H1 (cell line): ENCODE measurements around the gene IL1RAPL1. TPM values are rescaled to one million over a fixed set of nuclear protein-coding genes. Genes with fewer than 3 reads are reported as not detected.

Experiments used
- CTCF ChIA-PET: fragments of 300-600 bp; sonication (Branson Sonifier 250); formaldehyde crosslinking; loops from one replicate; lab custom pipeline; 2021; ENCODE audit not compliant: partially characterized antibody; lab: Charles Lee
- POLR2A ChIA-PET: fragments of 300-600 bp; sonication (Branson Sonifier 250); formaldehyde crosslinking; loops from one replicate; lab custom pipeline; 2021; ENCODE audit warnings: inconsistent platforms; ENCODE audit not compliant: partially characterized antibody; lab: Charles Lee
- DNase-seq, 2 experiments: peaks; one replicate each; pipeline versions ENCODE4 v3.0.0 to v3.0.0-alpha.2; 2010 to 2022; ENCODE audit warnings: low spot score in 2 of 2, low read depth in 1 of 2, mixed read lengths in 1 of 2
- FAIRE-seq: peaks from 2 replicates; lab custom pipeline; 2011; peaks lifted over from hg19 to GRCh38; lab: Jason Lieb, UNC
- H2AFZ ChIP-seq: 2 replicates; pipeline ENCODE4 v1.8.1; 2012; ENCODE audit warnings: low read length, inconsistent platforms
- H2AK5ac ChIP-seq: 2 replicates; pipeline ENCODE4 v1.6.1; 2013; ENCODE audit warnings: low read depth, low read length
- H2BK120ac ChIP-seq: replicated peaks from 2 replicates; pipeline ENCODE3; 2013; ENCODE audit warnings: low read depth, low read length, inconsistent platforms
- H2BK12ac ChIP-seq: 2 replicates; pipeline ENCODE4 v1.6.1; 2013; ENCODE audit warnings: low read depth, low read length
- H2BK15ac ChIP-seq: 2 replicates; pipeline ENCODE4 v1.6.1; 2013; ENCODE audit warnings: low read length
- H2BK20ac ChIP-seq: 2 replicates; pipeline ENCODE4 v1.6.1; 2013; ENCODE audit warnings: low read length
- H2BK5ac ChIP-seq: 2 replicates; pipeline ENCODE4 v1.6.1; 2013; ENCODE audit warnings: low read depth, low read length
- H3K14ac ChIP-seq: 2 replicates; pipeline ENCODE4 v1.6.1; 2013; ENCODE audit warnings: inconsistent platforms; ENCODE audit not compliant: insufficient read length
- H3K18ac ChIP-seq: 2 replicates; pipeline ENCODE4 v1.6.1; 2013; ENCODE audit warnings: low read length; ENCODE audit errors: extremely low read depth
- H3K23ac ChIP-seq: 2 replicates; pipeline ENCODE4 v1.6.1; 2013; ENCODE audit warnings: inconsistent platforms; ENCODE audit not compliant: insufficient read length
- H3K23me2 ChIP-seq: 2 replicates; pipeline ENCODE4 v1.6.1; 2013; ENCODE audit warnings: low read depth, low read length
- H3K27ac ChIP-seq: 2 replicates; pipeline ENCODE4 v1.6.1; 2011; ENCODE audit warnings: low read depth, low read length, inconsistent platforms
- H3K27me3 ChIP-seq, 4 experiments: replicated peaks in 1 of 4; 1 replicate in 1 of 4; 2 replicates in 3 of 4; pipeline versions ENCODE4 v1.6.1 to v1.8.1; 2011 to 2013; ENCODE audit warnings: low read length in 3 of 4, mild to moderate bottlenecking in 3 of 4, inconsistent platforms in 2 of 4, mixed read lengths in 2 of 4, moderate library complexity in 1 of 4; ENCODE audit not compliant: control insufficient read depth in 3 of 4, insufficient read depth in 3 of 4; ENCODE audit errors: extremely low read depth in 1 of 4
- H3K36me3 ChIP-seq, 4 experiments: 2 replicates each; pipeline versions ENCODE4 v1.6.1 to v1.8.1; 2011 to 2013; ENCODE audit warnings: mild to moderate bottlenecking in 4 of 4, low read length in 3 of 4, moderate library complexity in 2 of 4, control low read depth in 1 of 4, inconsistent platforms in 1 of 4; ENCODE audit not compliant: insufficient read depth in 4 of 4, control insufficient read depth in 2 of 4
- H3K4ac ChIP-seq: replicated peaks from 2 replicates; pipeline ENCODE3; 2013; ENCODE audit warnings: low read length, low read depth, mixed read lengths, inconsistent platforms; ENCODE audit not compliant: insufficient read length
- H3K4me1 ChIP-seq, 4 experiments: replicated peaks in 1 of 4; 1 replicate in 1 of 4; 2 replicates in 3 of 4; pipeline versions ENCODE4 v1.6.1 to v1.8.1; 2011 to 2013; ENCODE audit warnings: low read length in 3 of 4, inconsistent platforms in 2 of 4, mixed read lengths in 1 of 4; ENCODE audit not compliant: insufficient read depth in 4 of 4, control insufficient read depth in 3 of 4
- H3K4me2 ChIP-seq, 2 experiments: 2 replicates each; pipeline versions ENCODE4 v1.6.1 to v1.8.1; 2011 to 2013; ENCODE audit warnings: low read depth in 2 of 2, low read length in 2 of 2, control low read depth in 1 of 2, inconsistent platforms in 1 of 2, mild to moderate bottlenecking in 1 of 2; ENCODE audit not compliant: insufficient read depth in 1 of 2
- H3K4me3 ChIP-seq, 4 experiments: fragments of 200-600, 300-600 bp in 1 of 4; sonication (generic), shearing (Covaris generic), sonication (Bioruptor Twin) in 1 of 4; 2 replicates each; pipeline versions ENCODE4 v1.5.1 to v1.8.1; 2011 to 2016; ENCODE audit warnings: low read length in 4 of 4, low read depth in 3 of 4, control low read depth in 2 of 4, inconsistent platforms in 2 of 4, mild to moderate bottlenecking in 2 of 4, mixed read lengths in 1 of 4, moderate library complexity in 1 of 4; ENCODE audit not compliant: insufficient read depth in 2 of 4; ENCODE audit errors: extremely low read depth in 1 of 4
- H3K56ac ChIP-seq: replicated peaks from 2 replicates; pipeline ENCODE3; 2013; ENCODE audit warnings: low read depth, mild to moderate bottlenecking, mixed read lengths, low read length, inconsistent platforms; ENCODE audit not compliant: insufficient read length
- H3K79me1 ChIP-seq: 2 replicates; pipeline ENCODE4 v1.6.1; 2013; ENCODE audit warnings: low read depth, low read length, control low read depth
- H3K79me2 ChIP-seq, 2 experiments: 2 replicates each; pipeline versions ENCODE4 v1.6.1 to v1.8.1; 2012 to 2013; ENCODE audit warnings: low read length in 2 of 2, mild to moderate bottlenecking in 2 of 2, inconsistent platforms in 1 of 2; ENCODE audit not compliant: insufficient read depth in 2 of 2, control insufficient read depth in 1 of 2
- H3K9ac ChIP-seq, 4 experiments: replicated peaks in 1 of 4; 1 replicate in 1 of 4; 2 replicates in 3 of 4; pipeline versions ENCODE4 v1.6.1 to v1.8.1; 2011 to 2013; ENCODE audit warnings: low read depth in 3 of 4, low read length in 3 of 4, control low read depth in 2 of 4, mild to moderate bottlenecking in 2 of 4, moderate library complexity in 2 of 4, inconsistent platforms in 1 of 4; ENCODE audit errors: extremely low read depth in 1 of 4
- H3K9me3 ChIP-seq, 2 experiments: 2 replicates each; pipeline versions ENCODE4 v1.6.1 to v1.8.1; 2012 to 2013; ENCODE audit warnings: mild to moderate bottlenecking in 2 of 2, moderate library complexity in 2 of 2, control low read depth in 1 of 2, inconsistent platforms in 1 of 2, low read depth in 1 of 2, low read length in 1 of 2, mixed read lengths in 1 of 2; ENCODE audit not compliant: insufficient read depth in 2 of 2
- H4K20me1 ChIP-seq, 2 experiments: replicated peaks in 1 of 2; 2 replicates each; pipeline versions ENCODE3 to v1.8.1; 2011 to 2013; ENCODE audit warnings: inconsistent platforms in 2 of 2, low read length in 2 of 2, mild to moderate bottlenecking in 1 of 2; ENCODE audit not compliant: insufficient read depth in 2 of 2, control insufficient read depth in 1 of 2
- H4K5ac ChIP-seq: 2 replicates; pipeline ENCODE4 v1.6.1; 2013; ENCODE audit warnings: low read length, low read depth, mixed read lengths, inconsistent platforms; ENCODE audit not compliant: insufficient read length
- H4K8ac ChIP-seq: 2 replicates; pipeline ENCODE4 v1.8.0; 2013; ENCODE audit warnings: mild to moderate bottlenecking, moderate library complexity, low read length, inconsistent platforms; ENCODE audit not compliant: insufficient read depth; ENCODE audit errors: extremely low read depth
- H4K91ac ChIP-seq: replicated peaks from 2 replicates; pipeline ENCODE3; 2013; ENCODE audit warnings: low read length, mixed read lengths, inconsistent platforms; ENCODE audit not compliant: insufficient read length
- CEBPB ChIP-seq: IDR thresholded peaks from 2 replicates; pipeline ENCODE4 v1.6.1; 2012; ENCODE audit warnings: low read depth, low read length
- SRF ChIP-seq: IDR thresholded peaks from 2 replicates; pipeline ENCODE4 v1.6.1; 2011; ENCODE audit warnings: mild to moderate bottlenecking, low read depth, low read length, moderate library complexity
- WGBS, 2 experiments: shearing (Covaris generic) in 1 of 2; methylation state at CpG; one replicate each; pipeline versions ENCODE4 v1.1.6 to v1.1.7; 2013 to 2015; ENCODE audit warnings: low lambda C conversion rate in 2 of 2, mixed read lengths in 2 of 2, inconsistent platforms in 1 of 2, low coverage in 1 of 2, missing lambda C conversion rate in 1 of 2; ENCODE audit not compliant: insufficient replicate concordance in 2 of 2, insufficient coverage in 1 of 2, insufficient read length in 1 of 2; ENCODE audit errors: extremely low coverage in 1 of 2, missing lambda C conversion rate in 1 of 2; 5-methylcytosine and 5-hydroxymethylcytosine counted together
- polyA plus RNA-seq, 7 experiments: library from polyadenylated mRNA; depleted of rRNA in 3 of 7; stranded (reverse) in 5 of 7; unstranded in 2 of 7; fragments of >200 nt in 5 of 7; fragments of 200-250 nt in 2 of 7; gene quantifications; 1 replicate in 5 of 7; 2 replicates in 1 of 7; 4 replicates in 1 of 7; pipeline versions ENCODE4 v1.2.1 to v1.2.3, GENCODE V29; 2011 to 2013; ENCODE audit warnings: missing spikeins in 2 of 7, mixed read lengths in 2 of 7
- total RNA-seq: library from RNA; stranded (reverse); fragmentation: NEBNext Ultra II Directional; extraction: Animal tissue kit (Norgen Biotek cat#: 25700); gene quantifications from 2 replicates; pipeline ENCODE4 v1.2.1, GENCODE V29; 2021

Gene IL1RAPL1
- total and polyA plus RNA-seq, 2 of the 8 experiments (the other 6 are each of a cell fraction or from before 2014, with no cell fraction given): 0.11 to 0.35 TPM

- DNase-seq (no peak), FAIRE-seq (no peak)
- 100% methylated on average over 2 of the region's 2 CpGs; no CpG with 5 or more reads in 1 of the 2 experiments for WGBS, 2 experiments
- H4K20me1 ChIP-seq: no peaks in the 10 kb centered on the region
- no peaks in the 10 kb centered on the region for H3K36me3 ChIP-seq
- no peak for TF ChIP-seq SRF
- no peak for TF ChIP-seq CEBPB
- no peak overlapping the region for H2BK120ac ChIP-seq
- H2BK15ac ChIP-seq: no peak overlapping the region
- H3K79me1 ChIP-seq: no peaks in the 10 kb centered on the region
- H2BK12ac ChIP-seq: no peak overlapping the region
- H2BK5ac ChIP-seq: no peak overlapping the region
- H4K8ac ChIP-seq: no peak overlapping the region
- H2AK5ac ChIP-seq: no peak overlapping the region
- H3K4ac ChIP-seq: no peak overlapping the region
- H4K5ac ChIP-seq: no peak overlapping the region
- CTCF ChIA-PET: no interaction called here
- no peak overlapping the region for H2AFZ ChIP-seq
- H3K14ac ChIP-seq: no peak overlapping the region
- H3K23ac ChIP-seq: no peak overlapping the region
- H2BK20ac ChIP-seq: no peak overlapping the region
- H3K56ac ChIP-seq: no peak overlapping the region
- no peak overlapping the region for H3K4me3 ChIP-seq
- POLR2A ChIA-PET: no interaction called here
- no peaks in the 10 kb centered on the region for H3K79me2 ChIP-seq
- H3K4me1 ChIP-seq: no peaks in the 10 kb centered on the region; a peak in 1 of 7 replicates
- no peaks in the 10 kb centered on the region for H3K23me2 ChIP-seq
- H3K9ac ChIP-seq: no peak overlapping the region
- H3K9me3 ChIP-seq: no peaks in the 10 kb centered on the region
- H3K4me2 ChIP-seq: no peak overlapping the region
- H3K27me3 ChIP-seq: no peaks in the 10 kb centered on the region
- H3K27ac ChIP-seq: no peak overlapping the region
- H4K91ac ChIP-seq: no peak overlapping the region
- H3K18ac ChIP-seq: no peak overlapping the region
Observed at GRCh38 chrX:29187264-29187663, 600.0 kb downstream of the IL1RAPL1 start.
